Kidney epithelial cell (primary cell): ENCODE measurements around the gene HMOX2. TPM values are rescaled to one million over a fixed set of nuclear protein-coding genes. Genes with fewer than 3 reads are reported as not detected.

ENCODE experiments used
- DNase-seq: peaks from one replicate; pipeline ENCODE4 v3.0.0-alpha.2; 2010; ENCODE audit warnings: low read depth
- H3K27me3 ChIP-seq: 2 replicates; pipeline ENCODE4 v1.6.0; 2011; ENCODE audit warnings: low read length; ENCODE audit not compliant: control insufficient read depth, insufficient read depth
- H3K36me3 ChIP-seq: 2 replicates; pipeline ENCODE4 v1.5.1; 2011; ENCODE audit warnings: low read length; ENCODE audit not compliant: control insufficient read depth, insufficient read depth
- H3K4me3 ChIP-seq: 2 replicates; pipeline ENCODE4 v1.5.1; 2011; ENCODE audit warnings: low read depth, mild to moderate bottlenecking, control low read depth, low read length
- CTCF ChIP-seq: IDR thresholded peaks from 2 replicates; pipeline ENCODE4 v1.5.1; 2011; ENCODE audit warnings: mild to moderate bottlenecking, moderate library complexity, low read length, control low read depth, inconsistent platforms; ENCODE audit not compliant: insufficient read depth, poor library complexity, severe bottlenecking
- total RNA-seq: library from RNA; depleted of rRNA; stranded (reverse); fragments of >200 nt; gene quantifications from 2 replicates; pipeline ENCODE4 v1.2.3, GENCODE V29; 2015

The HMOX2 gene
- total RNA-seq, 1 donor from 2014 or later: 64.4 TPM

GRCh38 chr16:4433914-4434787 is 42.0 kb upstream of the HMOX2 start:
- H3K4me3 ChIP-seq: no peak overlapping the region
- no peak for DNase-seq
- TF ChIP-seq CTCF: no peak
- peaks cover 2% of the 10 kb centered on the region for H3K36me3 ChIP-seq
- H3K27me3 ChIP-seq: no peaks in the 10 kb centered on the region

GRCh38 chr16:4435337-4436067 is 40.7 kb upstream of the HMOX2 start:
- Histone ChIP-seq H3K27me3 (no peaks in the 10 kb centered on the region), H3K36me3 (peaks cover 2% of the 10 kb centered on the region), H3K4me3 (no peak overlapping the region)
- DNase-seq: no peak
- TF ChIP-seq CTCF: no peak

DNA sequence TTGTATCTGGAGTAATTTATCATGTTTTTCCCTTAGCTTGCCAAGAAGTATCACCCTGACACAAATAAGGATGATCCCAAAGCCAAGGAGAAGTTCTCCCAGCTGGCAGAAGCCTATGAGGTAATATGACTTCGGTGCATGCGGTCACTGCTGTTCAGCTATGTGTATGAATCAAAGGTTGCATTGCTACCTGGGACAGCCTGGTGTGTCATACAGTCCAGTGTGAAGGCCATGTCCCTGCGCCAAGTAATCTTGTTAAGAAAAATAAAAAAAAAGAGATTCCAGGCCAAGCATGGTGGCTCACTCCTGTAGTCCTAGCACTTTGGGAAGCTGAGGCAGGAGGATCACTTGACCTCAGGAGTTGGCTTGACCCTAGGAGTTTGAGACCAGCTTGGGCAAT is 38.8 kb upstream of the HMOX2 start:
- Histone ChIP-seq H3K27me3 (no peaks in the 10 kb centered on the region), H3K36me3 (peaks cover 4% of the 10 kb centered on the region), H3K4me3 (no peak overlapping the region)
- DNase-seq: no peak
- TF ChIP-seq CTCF: no peak

- no peak for TF ChIP-seq CTCF
- peaks cover 2% of the 10 kb centered on the region for H3K36me3 ChIP-seq
- no peaks in the 10 kb centered on the region for H3K27me3 ChIP-seq
- no peak overlapping the region for H3K4me3 ChIP-seq
- DNase-seq: no peak
Observed at GRCh38 chr16:4442371-4442770, 33.8 kb upstream of the HMOX2 start.

DNA sequence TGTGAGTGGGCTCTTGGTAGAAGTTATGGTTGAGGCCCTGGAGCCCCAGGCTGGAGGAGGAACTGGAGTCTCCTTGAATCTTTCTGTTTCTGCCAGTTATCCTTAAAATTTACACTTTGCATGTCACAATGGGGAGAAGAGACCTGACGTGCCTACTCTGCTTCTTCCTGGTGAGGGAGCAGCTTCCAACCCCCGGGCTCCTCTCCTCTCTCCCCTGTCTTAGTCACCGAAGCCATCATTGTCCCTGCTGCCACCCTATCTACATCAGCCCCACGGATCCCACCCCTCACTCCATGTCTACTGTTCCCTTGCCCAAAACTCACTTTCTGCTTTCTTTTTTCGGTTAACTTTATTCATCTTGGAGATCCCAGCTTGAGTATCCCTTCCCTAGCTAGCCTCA is 32.9 kb upstream of the HMOX2 start:
- Histone ChIP-seq H3K4me3 (no peak overlapping the region), H3K36me3 (peaks cover 2% of the 10 kb centered on the region), H3K27me3 (no peaks in the 10 kb centered on the region)
- no peak for DNase-seq
- no peak for TF ChIP-seq CTCF

DNA sequence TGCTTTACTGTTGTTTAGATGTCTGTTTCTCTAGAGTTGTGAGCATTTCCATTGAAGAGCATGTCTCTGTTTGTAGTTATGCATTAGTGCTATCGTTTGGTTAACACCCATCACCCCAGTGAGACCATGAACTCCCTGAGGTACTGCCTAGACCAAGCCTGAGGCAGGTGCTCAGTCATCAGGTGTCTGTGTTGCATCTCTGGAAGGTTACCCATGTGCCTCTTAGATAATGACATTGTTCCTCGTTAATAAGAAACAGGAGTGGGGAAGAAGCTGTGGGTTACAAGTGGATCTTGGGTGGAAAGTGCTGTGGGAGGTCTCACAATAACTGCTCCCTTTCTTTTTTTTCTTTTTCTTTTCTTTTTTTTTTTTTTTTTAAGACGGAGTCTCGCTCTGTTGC is 32.2 kb upstream of the HMOX2 start:
- no peak for TF ChIP-seq CTCF
- DNase-seq: no peak
- peaks cover 2% of the 10 kb centered on the region for H3K36me3 ChIP-seq

More for the DNA sequence above, 32.2 kb upstream of the HMOX2 start:
- H3K4me3 ChIP-seq: no peak overlapping the region
- H3K27me3 ChIP-seq: no peaks in the 10 kb centered on the region
